K562 (cell line): Measurements from ENCODE around the gene CD52. TPM values are rescaled to one million over a fixed set of nuclear protein-coding genes. Genes with fewer than 3 reads are reported as not detected.

Source experiments
- ATAC-seq: fragments of 200-7000 bp; cut with Tn5 transposase; 3 replicates; pipeline ENCODE4 v1.9.1; 2020; ENCODE audit warnings: moderate library complexity
- BruUV-seq: library from RNA; stranded (reverse); fragments of 400-500 nt; replicated peaks from 2 replicates; lab custom pipeline; 2021; lab: Mats Ljungman, UMichigan
- CTCF ChIA-PET: fragments of 300-600 bp; formaldehyde crosslinking; extraction: SDS; loops from one replicate; lab custom pipeline; 2021; ENCODE audit warnings: low intra/inter-chr PET ratio; lab: Yijun Ruan, JAX
- POLR2A ChIA-PET: fragments of 300-600, 350-650 bp; sonication (Branson Sonifier 250); formaldehyde crosslinking; extraction: SDS; loops from one replicate; lab custom pipeline; 2021; ENCODE audit warnings: antibody characterized with exemption, inconsistent platforms; lab: Yijun Ruan, JAX
- DNase-seq, 4 experiments: peaks; one replicate each; pipeline versions ENCODE4 v3.0.0 to v3.0.0-alpha.2; 2011 to 2018; ENCODE audit warnings: low spot score in 3 of 4, mixed read lengths in 3 of 4; ENCODE audit errors: extremely low read depth in 1 of 4
- FAIRE-seq: peaks from 2 replicates; lab custom pipeline; 2011; peaks lifted over from hg19 to GRCh38; lab: Jason Lieb, UNC
- H2AFZ ChIP-seq: 2 replicates; pipeline ENCODE4 v1.6.0; 2011; ENCODE audit warnings: low read depth, low read length, control low read depth, inconsistent platforms
- H3K27ac ChIP-seq: fragments of 200-600 bp; 3 replicates; pipeline ENCODE4 v1.8.0; 2011; ENCODE audit warnings: low read depth, mild to moderate bottlenecking, control low read depth, inconsistent platforms, low read length, moderate library complexity, mixed read lengths; ENCODE audit errors: extremely low read depth
- H3K27me3 ChIP-seq, 2 experiments: fragments of 300-600 bp in 1 of 2; 2 replicates in 1 of 2; 3 replicates in 1 of 2; pipeline versions ENCODE4 v1.6.0 to v1.8.0; 2011; ENCODE audit warnings: inconsistent platforms in 2 of 2, low read length in 2 of 2, mild to moderate bottlenecking in 1 of 2, mixed read lengths in 1 of 2, moderate library complexity in 1 of 2; ENCODE audit not compliant: control insufficient read depth in 2 of 2, insufficient read depth in 2 of 2
- H3K36me3 ChIP-seq: fragments of 300-600 bp; 3 replicates; pipeline ENCODE4 v1.8.0; 2011; ENCODE audit warnings: mild to moderate bottlenecking, low read length, inconsistent platforms; ENCODE audit not compliant: control insufficient read depth, insufficient read depth
- H3K4me1 ChIP-seq, 2 experiments: fragments of 200-600 bp in 1 of 2; replicated peaks in 1 of 2; 2 replicates in 1 of 2; 3 replicates in 1 of 2; pipeline versions ENCODE4 v1.5.1 to v1.8.0; 2011; ENCODE audit warnings: inconsistent platforms in 2 of 2, low read length in 2 of 2, mild to moderate bottlenecking in 1 of 2, mixed read lengths in 1 of 2, moderate library complexity in 1 of 2; ENCODE audit not compliant: control insufficient read depth in 2 of 2, insufficient read depth in 2 of 2
- H3K4me2 ChIP-seq: 2 replicates; pipeline ENCODE4 v1.6.1; 2011; ENCODE audit warnings: low read length, control low read depth, inconsistent platforms, mixed read lengths; ENCODE audit not compliant: insufficient read depth
- H3K4me3 ChIP-seq: fragments of 200-600 bp; sonication (generic), shearing (Covaris generic); 2 replicates; pipeline ENCODE4 v1.5.1; 2016; ENCODE audit warnings: control low read depth, inconsistent platforms
- H3K79me2 ChIP-seq: fragments of 200-600 bp; 3 replicates; pipeline ENCODE4 v1.8.0; 2011; ENCODE audit warnings: low read length, inconsistent platforms; ENCODE audit not compliant: control insufficient read depth, insufficient read depth
- H3K9ac ChIP-seq, 2 experiments: 2 replicates each; pipeline versions ENCODE4 v1.6.0 to v1.6.1; 2011; ENCODE audit warnings: low read depth in 2 of 2, low read length in 2 of 2, control low read depth in 1 of 2, inconsistent platforms in 1 of 2, mild to moderate bottlenecking in 1 of 2, mixed read lengths in 1 of 2; ENCODE audit not compliant: insufficient read depth in 1 of 2
- H3K9me1 ChIP-seq: one replicate; pipeline ENCODE4 v1.6.0; 2011; ENCODE audit warnings: inconsistent platforms, mild to moderate bottlenecking, low read length, moderate library complexity; ENCODE audit not compliant: control insufficient read depth, insufficient read depth
- H3K9me3 ChIP-seq: replicated peaks from 2 replicates; pipeline ENCODE4 v1.5.1; 2011; ENCODE audit warnings: low read depth, low read length, inconsistent platforms; ENCODE audit not compliant: control insufficient read depth, insufficient read depth
- H4K20me1 ChIP-seq: replicated peaks from 2 replicates; pipeline ENCODE4 v1.6.1; 2011; ENCODE audit warnings: low read length, inconsistent platforms, mixed read lengths; ENCODE audit not compliant: control insufficient read depth, insufficient read depth
- RBBP5 ChIP-seq: fragments of 200-600 bp; sonication (generic); IDR thresholded peaks from 2 replicates; pipeline ENCODE4 v1.6.1; 2012; ENCODE audit warnings: borderline replicate concordance, mild to moderate bottlenecking, low read length, control low read depth, inconsistent platforms; ENCODE audit not compliant: insufficient read depth, poor library complexity, severe bottlenecking
- ZBTB33 ChIP-seq: sonication (generic); formaldehyde crosslinking; IDR thresholded peaks from 2 replicates; pipeline ENCODE4 v1.8.1; 2023; ENCODE audit warnings: mild to moderate bottlenecking, missing genetic modification reagents
- ZNF655 ChIP-seq: fragments of 250-450 bp; sonication (Bioruptor Pico); IDR thresholded peaks from 2 replicates; pipeline ENCODE4 v1.5.0; 2021
- WGBS: fragments of 100-300 bp; shearing (Covaris generic); methylation state at CpG from one replicate; pipeline ENCODE4 v1.1.6; 2016; ENCODE audit warnings: low coverage, mixed read lengths; ENCODE audit not compliant: insufficient coverage; ENCODE audit errors: missing lambda C conversion rate; 5-methylcytosine and 5-hydroxymethylcytosine counted together
- in situ Hi-C: fragments of 300-500 bp; cut with MboI; formaldehyde crosslinking; loops from 4 replicates; pipeline ENCODE4 v1.15.0; 2018; ENCODE audit warnings: inconsistent platforms, mixed read lengths
- intact Hi-C: fragments of 100-400 bp; cut with micrococcal nuclease; formaldehyde crosslinking; loops from 2 replicates; pipeline ENCODE4 v1.14.2; 2022
- polyA plus RNA-seq, 8 experiments: library from polyadenylated mRNA; depleted of rRNA in 4 of 8; stranded (reverse) in 5 of 8; unstranded in 3 of 8; fragments of >200 nt; fragmentation: Nextera tagmentation in 2 of 8; fragmentation: Illumina TruSeq in 1 of 8; extraction: Ambion mirVana in 2 of 8; extraction: Trizol in 1 of 8; gene quantifications; 2 replicates each; pipeline versions ENCODE4 v1.2.1 to v1.2.3, GENCODE V29; 2011 to 2014; ENCODE audit warnings: inconsistent platforms in 1 of 8, missing spikeins in 1 of 8
- total RNA-seq, 7 experiments: library from RNA; depleted of rRNA in 6 of 7; stranded (reverse); fragments of >200 nt in 6 of 7; fragmentation: Illumina TruSeq in 2 of 7; extraction: Trizol in 2 of 7; gene quantifications; 2 replicates each; pipeline versions ENCODE4 v1.2.1 to v1.2.3, GENCODE V29; 2011 to 2021; ENCODE audit warnings: low replicate concordance in 1 of 7

The CD52 gene
- total and polyA plus RNA-seq, 9 of the 15 experiments (the other 6 are each of a cell fraction or from before 2014, with no cell fraction given): 34.9 to 488 (median 173) TPM

GRCh38 chr1:26290122-26290881, 27.5 kb upstream of the CD52 start:
- 64% methylated on average over 11 of the region's 11 CpGs for WGBS
- Histone ChIP-seq H3K9me3 (no peaks in the 10 kb centered on the region), H3K9ac (peak overlapping the region in 1 of 2 experiments; percentile 85; a peak in 3 of 4 replicates), H3K27ac (no peak overlapping the region), H3K4me2 (no peak overlapping the region), H3K4me1 (peaks cover 45 to 62% of the 10 kb centered on the region in 2 experiments), H3K9me1 (no peaks in the 10 kb centered on the region), H3K27me3 (no peaks in the 10 kb centered on the region), H2AFZ (no peak overlapping the region), H3K79me2 (no peaks in the 10 kb centered on the region), H3K36me3 (peaks cover 5% of the 10 kb centered on the region; the same call in 1 of the 3 replicates), H3K4me3 (no peak overlapping the region), H4K20me1 (no peaks in the 10 kb centered on the region)
- BruUV-seq: no TSS peak
- TF ChIP-seq RBBP5 (peak; percentile 28), ZBTB33 (CRISPR knock-in tag) (peak; percentile 91), ZNF655 (CRISPR knock-in tag) (no peak)
- no peak for DNase-seq
- in situ Hi-C loops: no loop called here
- ChIA-PET POLR2A (interaction anchor here (0.6 to 1.0 kb wide), 3 partner anchors 10 to 468 kb away, joined by 3 to 4 read pairs (median 3); no protein-coding TSS in a partner anchor), CTCF (interaction anchor here (0.5 to 0.7 kb wide), 2 partner anchors 58 to 311 kb away, joined by 3 read pairs; no protein-coding TSS in a partner anchor)
- intact Hi-C loops: no loop called here
- ATAC-seq: no peak
- no peak for FAIRE-seq
